Endothelial cell of umbilical vein (primary cell): ENCODE measurements around the gene ADA. TPM values are rescaled to one million over a fixed set of nuclear protein-coding genes. Genes with fewer than 3 reads are reported as not detected.

Experiments used
- BruUV-seq: library from RNA; stranded (reverse); fragments of 400-500 nt; replicated peaks from 2 replicates; lab custom pipeline; 2021; lab: Mats Ljungman, UMichigan
- CTCF ChIA-PET: fragments of 300-600, 350-600 bp; sonication (Branson Sonifier 250); formaldehyde crosslinking; loops from one replicate; lab custom pipeline; 2021; ENCODE audit warnings: antibody characterized with exemption, inconsistent platforms; lab: Charles Lee
- POLR2A ChIA-PET: fragments of 300-600, 350-600 bp; sonication (Branson Sonifier 250); formaldehyde crosslinking; loops from one replicate; lab custom pipeline; 2021; ENCODE audit warnings: antibody characterized with exemption, inconsistent platforms; lab: Charles Lee
- DNase-seq: peaks from one replicate; pipeline ENCODE4 v3.0.0-alpha.2; 2011; ENCODE audit warnings: low read depth, low spot score
- FAIRE-seq: peaks from 2 replicates; lab custom pipeline; 2011; peaks lifted over from hg19 to GRCh38; lab: Jason Lieb, UNC
- H2AFZ ChIP-seq: 2 replicates; pipeline ENCODE4 v1.6.0; 2012; ENCODE audit warnings: low read depth, low read length, control low read depth, inconsistent platforms
- H3K27ac ChIP-seq: 2 replicates; pipeline ENCODE4 v1.5.1; 2011; ENCODE audit warnings: low read depth, mild to moderate bottlenecking, control low read depth, low read length, moderate library complexity; ENCODE audit not compliant: insufficient read depth
- H3K27me3 ChIP-seq, 2 experiments: 2 replicates each; pipeline versions ENCODE4 v1.6.0 to v1.6.1; 2011; ENCODE audit warnings: low read length in 2 of 2, mixed read lengths in 1 of 2; ENCODE audit not compliant: control insufficient read depth in 2 of 2, insufficient read depth in 2 of 2
- H3K36me3 ChIP-seq, 2 experiments: 2 replicates in 1 of 2; 3 replicates in 1 of 2; pipeline ENCODE4 v1.5.1; 2011; ENCODE audit warnings: low read length in 2 of 2, mild to moderate bottlenecking in 1 of 2, moderate library complexity in 1 of 2; ENCODE audit not compliant: control insufficient read depth in 2 of 2, insufficient read depth in 2 of 2; ENCODE audit errors: extremely low read depth in 1 of 2
- H3K4me1 ChIP-seq: 3 replicates; pipeline ENCODE4 v1.5.1; 2011; ENCODE audit warnings: mild to moderate bottlenecking, low read length; ENCODE audit not compliant: control insufficient read depth, insufficient read depth; ENCODE audit errors: extremely low read depth
- H3K4me2 ChIP-seq: 2 replicates; pipeline ENCODE4 v1.6.1; 2011; ENCODE audit warnings: low read length, control low read depth, mixed read lengths; ENCODE audit not compliant: insufficient read depth
- H3K4me3 ChIP-seq, 3 experiments: fragments of 200-600 bp in 1 of 3; sonication (generic), shearing (Covaris generic) in 1 of 3; replicated peaks in 1 of 3; 2 replicates each; pipeline ENCODE4 v1.5.1; 2011 to 2016; ENCODE audit warnings: control low read depth in 3 of 3, low read length in 3 of 3, mild to moderate bottlenecking in 2 of 3, inconsistent platforms in 1 of 3, low read depth in 1 of 3, moderate library complexity in 1 of 3; ENCODE audit not compliant: insufficient read depth in 1 of 3
- H3K79me2 ChIP-seq: 2 replicates; pipeline ENCODE4 v1.6.0; 2012; ENCODE audit warnings: low read length, inconsistent platforms; ENCODE audit not compliant: control insufficient read depth, insufficient read depth
- H3K9ac ChIP-seq: replicated peaks from 2 replicates; pipeline ENCODE3; 2011; ENCODE audit warnings: low read length, control low read depth; ENCODE audit not compliant: insufficient read depth; ENCODE audit errors: extremely low read depth
- H3K9me1 ChIP-seq: replicated peaks from 3 replicates; pipeline ENCODE4 v1.6.0; 2011; ENCODE audit warnings: mild to moderate bottlenecking, low read length; ENCODE audit not compliant: control insufficient read depth, insufficient read depth; ENCODE audit errors: extremely low read depth
- H3K9me3 ChIP-seq: replicated peaks from 2 replicates; pipeline ENCODE4 v1.5.1; 2012; ENCODE audit warnings: low read length, inconsistent platforms; ENCODE audit not compliant: control insufficient read depth, insufficient read depth
- H4K20me1 ChIP-seq: replicated peaks from 2 replicates; pipeline ENCODE3; 2011; ENCODE audit warnings: mild to moderate bottlenecking, low read length; ENCODE audit not compliant: control insufficient read depth, insufficient read depth; ENCODE audit errors: extremely low read depth
- EZH2 ChIP-seq: IDR thresholded peaks from 2 replicates; pipeline ENCODE4 v1.6.1; 2012; ENCODE audit warnings: borderline replicate concordance, low read depth, mild to moderate bottlenecking, moderate library complexity, low read length, inconsistent platforms; ENCODE audit not compliant: severe bottlenecking
- FOS ChIP-seq: IDR thresholded peaks from 2 replicates; pipeline ENCODE4 v1.6.1; 2011; ENCODE audit warnings: mild to moderate bottlenecking, low read length, moderate library complexity, borderline replicate concordance; ENCODE audit not compliant: insufficient read depth
- GATA2 ChIP-seq: IDR thresholded peaks from 2 replicates; pipeline ENCODE4 v1.7.0; 2011; ENCODE audit warnings: low read depth, mild to moderate bottlenecking, moderate library complexity, mixed read lengths, low read length; ENCODE audit not compliant: insufficient read length, insufficient read depth
- JUN ChIP-seq: IDR thresholded peaks from 2 replicates; pipeline ENCODE4 v1.6.1; 2011; ENCODE audit warnings: borderline replicate concordance, low read depth; ENCODE audit not compliant: insufficient read length, insufficient read depth
- MYC ChIP-seq: IDR thresholded peaks from one replicate; pipeline ENCODE4 v1.6.1; 2011; ENCODE audit warnings: mild to moderate bottlenecking, low read depth, low read length
- POLR2A ChIP-seq: IDR thresholded peaks from 2 replicates; pipeline ENCODE4 v1.6.1; 2012; ENCODE audit warnings: low read depth, mild to moderate bottlenecking, control low read depth, low read length
- POLR2AphosphoS5 ChIP-seq: IDR thresholded peaks from 2 replicates; pipeline ENCODE4 v1.6.1; 2012; ENCODE audit warnings: low read depth, mild to moderate bottlenecking, control low read depth, low read length, moderate library complexity; ENCODE audit not compliant: insufficient read depth
- dilution Hi-C: fragments of 300-500 bp; cut with MboI; formaldehyde crosslinking; loops from one replicate; pipeline ENCODE4 v1.15.0; 2019; ENCODE audit warnings: low sequenced_read_pairs; ENCODE audit not compliant: extremely low pct_ligation_motif_present
- intact Hi-C: fragments of 100-400 bp; cut with micrococcal nuclease; formaldehyde crosslinking; loops from one replicate; pipeline ENCODE4 v1.10.0; 2022
- polyA plus RNA-seq, 4 experiments: library from polyadenylated mRNA; depleted of rRNA in 3 of 4; stranded (reverse) in 3 of 4; unstranded in 1 of 4; fragments of >200 nt; gene quantifications; 2 replicates each; pipeline versions ENCODE4 v1.2.1 to v1.2.3, GENCODE V29; 2011 to 2012; ENCODE audit warnings: missing spikeins in 1 of 4
- total RNA-seq: library from RNA; stranded (reverse); gene quantifications from 2 replicates; pipeline ENCODE4 v1.2.3, GENCODE V29; 2021
- TF ChIP-seq, protein P1 (sequence below): IDR thresholded peaks from 2 replicates; pipeline ENCODE4 v1.6.1; 2011; ENCODE audit not compliant: insufficient read depth, insufficient read length
- TF ChIP-seq, protein P2 (sequence below), 2 donors: IDR thresholded peaks; 1 replicate in 1 of 2; 2 replicates in 1 of 2; pipeline ENCODE4 v1.5.1; 2011; ENCODE audit warnings: low read length in 2 of 2, mild to moderate bottlenecking in 2 of 2, moderate library complexity in 2 of 2, control low read depth in 1 of 2, inconsistent platforms in 1 of 2, low read depth in 1 of 2; ENCODE audit not compliant: insufficient read depth in 1 of 2; ENCODE audit errors: extremely low read depth in 1 of 2

Gene ADA
- total and polyA plus RNA-seq, 2 donors (not counting 3 experiments of a cell fraction or from before 2014, with no cell fraction given) = 26.3 to 33.1 TPM

DNA sequence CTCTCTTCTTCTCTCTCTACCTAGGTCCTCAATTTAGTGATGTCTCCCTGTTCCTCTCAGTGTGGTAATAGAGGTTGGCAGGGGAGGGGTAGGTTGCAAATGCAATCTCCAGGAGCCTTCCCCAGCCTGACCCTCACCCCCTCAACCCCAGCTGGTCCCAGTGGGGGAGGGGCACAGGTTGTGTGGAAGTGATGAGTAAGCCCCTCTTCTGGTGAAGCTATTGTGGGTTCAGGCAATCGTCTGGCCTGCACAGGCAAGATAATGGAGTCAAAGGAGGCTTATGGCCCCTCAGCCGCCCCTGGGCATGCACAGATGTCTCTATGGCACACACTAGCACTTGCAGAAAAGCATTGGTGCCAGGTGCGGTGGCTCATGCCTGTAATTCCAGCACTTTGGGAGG is 10.8 kb upstream of the ADA start:
- FAIRE-seq = no peak
- dilution Hi-C loops = no loop called here

DNA sequence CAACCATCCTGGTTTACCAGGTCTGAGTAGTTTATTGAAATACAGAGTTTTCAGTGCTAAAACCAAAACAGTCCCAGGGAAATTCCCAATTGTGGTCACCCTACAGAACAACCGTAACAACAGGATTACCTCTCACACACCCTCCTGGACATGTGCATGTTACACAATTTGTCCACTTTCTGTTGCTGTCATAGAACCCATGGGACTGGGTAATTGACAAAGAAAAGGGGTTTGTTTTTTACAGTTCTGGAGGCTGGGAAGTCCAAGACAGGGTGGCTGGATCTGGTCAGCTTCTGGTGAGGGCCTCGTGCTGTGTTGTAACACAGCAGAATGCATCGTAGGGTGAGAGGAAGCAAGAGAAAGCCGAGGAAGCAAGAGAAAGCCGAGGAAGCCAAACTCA is 9.1 kb upstream of the ADA start:
- no peak overlapping the region for H3K9ac ChIP-seq
- no peak overlapping the region for H3K4me3 ChIP-seq
- TF ChIP-seq EZH2 = no peak
- no peak for TF ChIP-seq POLR2AphosphoS5
- no peak for TF ChIP-seq GATA2
- no peak for TF ChIP-seq POLR2A
- TF ChIP-seq, protein P1, sequence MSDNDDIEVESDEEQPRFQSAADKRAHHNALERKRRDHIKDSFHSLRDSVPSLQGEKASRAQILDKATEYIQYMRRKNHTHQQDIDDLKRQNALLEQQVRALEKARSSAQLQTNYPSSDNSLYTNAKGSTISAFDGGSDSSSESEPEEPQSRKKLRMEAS = no peak
- TF ChIP-seq, protein P2, sequence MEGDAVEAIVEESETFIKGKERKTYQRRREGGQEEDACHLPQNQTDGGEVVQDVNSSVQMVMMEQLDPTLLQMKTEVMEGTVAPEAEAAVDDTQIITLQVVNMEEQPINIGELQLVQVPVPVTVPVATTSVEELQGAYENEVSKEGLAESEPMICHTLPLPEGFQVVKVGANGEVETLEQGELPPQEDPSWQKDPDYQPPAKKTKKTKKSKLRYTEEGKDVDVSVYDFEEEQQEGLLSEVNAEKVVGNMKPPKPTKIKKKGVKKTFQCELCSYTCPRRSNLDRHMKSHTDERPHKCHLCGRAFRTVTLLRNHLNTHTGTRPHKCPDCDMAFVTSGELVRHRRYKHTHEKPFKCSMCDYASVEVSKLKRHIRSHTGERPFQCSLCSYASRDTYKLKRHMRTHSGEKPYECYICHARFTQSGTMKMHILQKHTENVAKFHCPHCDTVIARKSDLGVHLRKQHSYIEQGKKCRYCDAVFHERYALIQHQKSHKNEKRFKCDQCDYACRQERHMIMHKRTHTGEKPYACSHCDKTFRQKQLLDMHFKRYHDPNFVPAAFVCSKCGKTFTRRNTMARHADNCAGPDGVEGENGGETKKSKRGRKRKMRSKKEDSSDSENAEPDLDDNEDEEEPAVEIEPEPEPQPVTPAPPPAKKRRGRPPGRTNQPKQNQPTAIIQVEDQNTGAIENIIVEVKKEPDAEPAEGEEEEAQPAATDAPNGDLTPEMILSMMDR (IDR thresholded peaks at IDR 0.05; ENCODE audit: extremely low read depth in 1 of 2, insufficient read depth in 1 of 2, low read depth in 1 of 2, low read length in 2 of 2) = no peak
- intact Hi-C loops = no loop called here
- H3K27me3 ChIP-seq = peaks cover 6 to 13% of the 10 kb centered on the region in 2 experiments
- no peak for DNase-seq
- POLR2A ChIA-PET = no interaction called here
- BruUV-seq = no TSS peak
- no peaks in the 10 kb centered on the region for H3K9me3 ChIP-seq
- no peaks in the 10 kb centered on the region for H3K79me2 ChIP-seq
- H3K4me2 ChIP-seq = no peak overlapping the region
- H3K36me3 ChIP-seq = no peaks in the 10 kb centered on the region
- dilution Hi-C loops = no loop called here
- H3K9me1 ChIP-seq = no peaks in the 10 kb centered on the region
- H2AFZ ChIP-seq = no peak overlapping the region
- no peak for FAIRE-seq
- CTCF ChIA-PET = no interaction called here
- no peak overlapping the region for H3K27ac ChIP-seq
- peaks cover 9% of the 10 kb centered on the region for H3K4me1 ChIP-seq
- H4K20me1 ChIP-seq = no peaks in the 10 kb centered on the region

More for the DNA sequence above, 10.8 kb upstream of the ADA start:
- BruUV-seq = no TSS peak
- H3K4me3 ChIP-seq = no peak overlapping the region
- no peaks in the 10 kb centered on the region for H3K9me3 ChIP-seq
- H3K4me1 ChIP-seq = peaks cover 9% of the 10 kb centered on the region
- TF ChIP-seq POLR2AphosphoS5 (no peak), JUN (no peak), EZH2 (no peak), FOS (peak; percentile 5), GATA2 (no peak), MYC (no peak), POLR2A (no peak)
- TF ChIP-seq, protein P1 = no peak
- intact Hi-C loops = no loop called here
- DNase-seq = no peak
- H3K9ac ChIP-seq = no peak overlapping the region
- H2AFZ ChIP-seq = no peak overlapping the region
- CTCF ChIA-PET = interaction anchor here (1.0 kb wide), 1 partner anchor 21 kb away, joined by 3 read pairs; no protein-coding TSS in a partner anchor
- H3K36me3 ChIP-seq = no peaks in the 10 kb centered on the region
- H3K79me2 ChIP-seq = no peaks in the 10 kb centered on the region
- peaks cover 4 to 11% of the 10 kb centered on the region in 2 experiments for H3K27me3 ChIP-seq
- H3K27ac ChIP-seq = no peak overlapping the region
- POLR2A ChIA-PET = no interaction called here
- H3K9me1 ChIP-seq = no peaks in the 10 kb centered on the region
- no peaks in the 10 kb centered on the region for H4K20me1 ChIP-seq
- H3K4me2 ChIP-seq = no peak overlapping the region
